ENCODE measurements around the gene RFPL1.
A peak's percentile ranks its signal among the peaks of the same experiment; 100 is the strongest.

Gene RFPL1

GRCh38 chr22:29463629-29464028 lies 25.2 kb downstream of the RFPL1 start:
- Histone ChIP-seq H3K9me3 (ENCODE audit: control insufficient read depth, low read depth, low read length) (no peaks in the 10 kb centered on the region), H3K36me3 (ENCODE audit: control insufficient read depth, low read depth, low read length) (no peaks in the 10 kb centered on the region), H3K27me3 (ENCODE audit: control insufficient read depth, insufficient read depth, low read length) (peaks cover 9% of the 10 kb centered on the region), H3K4me1 (ENCODE audit: control insufficient read depth, low read depth, low read length) (no peaks in the 10 kb centered on the region), H3K4me3 (ENCODE audit: low read length) (no peak overlapping the region), H3K9ac (ENCODE audit: low read length) (no peak overlapping the region), H3K27ac (ENCODE audit: low read length) (no peak overlapping the region)

DNA sequence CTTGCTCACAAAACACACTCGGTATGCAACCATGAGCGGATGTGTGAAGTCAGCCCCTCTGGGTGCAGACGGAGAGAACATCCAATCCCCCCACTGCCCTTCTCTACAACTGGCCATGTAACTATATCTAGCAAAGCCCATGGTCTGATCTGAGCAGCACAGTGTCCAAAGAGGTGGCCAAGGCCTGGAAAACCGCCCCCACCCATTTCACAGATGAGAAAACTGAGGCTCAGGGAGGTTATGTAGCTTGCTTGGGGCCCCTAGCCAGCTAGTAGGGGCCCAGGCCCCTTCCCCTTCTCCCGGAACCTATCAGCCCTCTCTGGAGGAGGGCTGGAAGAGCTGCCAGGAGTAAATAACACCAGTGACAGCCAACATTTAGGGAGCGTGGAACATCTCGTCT lies 26.2 kb downstream of the RFPL1 start:
- Histone ChIP-seq H3K27ac (ENCODE audit: low read length) (no peak overlapping the region), H3K4me1 (ENCODE audit: control insufficient read depth, low read depth, low read length) (peaks cover 2% of the 10 kb centered on the region), H3K36me3 (ENCODE audit: control insufficient read depth, low read depth, low read length) (no peaks in the 10 kb centered on the region), H3K9ac (ENCODE audit: low read length) (no peak overlapping the region), H3K9me3 (ENCODE audit: control insufficient read depth, low read depth, low read length) (no peaks in the 10 kb centered on the region), H3K27me3 (ENCODE audit: control insufficient read depth, insufficient read depth, low read length) (peaks cover 19% of the 10 kb centered on the region), H3K4me3 (ENCODE audit: low read length) (no peak overlapping the region)

DNA sequence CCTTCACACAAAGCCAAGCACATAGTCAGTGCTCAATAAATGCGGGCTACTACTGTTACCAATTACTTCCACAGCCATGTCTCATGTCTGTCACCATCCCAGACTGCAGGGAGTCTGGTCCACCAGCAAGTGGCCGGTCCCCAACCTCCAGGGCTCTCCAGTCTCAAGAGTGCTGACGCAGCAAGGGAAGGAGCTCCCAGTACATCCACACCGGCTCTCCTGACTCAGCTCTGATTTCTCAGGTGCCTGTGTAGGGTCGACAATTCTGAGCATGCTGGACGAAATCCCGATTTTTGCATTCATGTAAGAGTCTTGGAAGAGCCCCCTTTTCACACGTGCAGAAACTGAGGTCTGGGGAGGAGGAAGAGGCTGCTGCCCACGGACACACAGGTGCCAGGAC lies 31.4 kb downstream of the RFPL1 start:
- peaks cover 7% of the 10 kb centered on the region for H3K4me1 ChIP-seq (ENCODE audit: control insufficient read depth, low read depth, low read length)
- no peaks in the 10 kb centered on the region for H3K36me3 ChIP-seq (ENCODE audit: control insufficient read depth, low read depth, low read length)
- H3K9ac ChIP-seq (ENCODE audit: low read length): no peak overlapping the region
- no peaks in the 10 kb centered on the region for H3K9me3 ChIP-seq (ENCODE audit: control insufficient read depth, low read depth, low read length)
- H3K4me3 ChIP-seq (ENCODE audit: low read length): peak overlapping the region; percentile 75
- H3K27ac ChIP-seq (ENCODE audit: low read length): no peak overlapping the region
- H3K27me3 ChIP-seq (ENCODE audit: control insufficient read depth, insufficient read depth, low read length): peaks cover 32% of the 10 kb centered on the region

DNA sequence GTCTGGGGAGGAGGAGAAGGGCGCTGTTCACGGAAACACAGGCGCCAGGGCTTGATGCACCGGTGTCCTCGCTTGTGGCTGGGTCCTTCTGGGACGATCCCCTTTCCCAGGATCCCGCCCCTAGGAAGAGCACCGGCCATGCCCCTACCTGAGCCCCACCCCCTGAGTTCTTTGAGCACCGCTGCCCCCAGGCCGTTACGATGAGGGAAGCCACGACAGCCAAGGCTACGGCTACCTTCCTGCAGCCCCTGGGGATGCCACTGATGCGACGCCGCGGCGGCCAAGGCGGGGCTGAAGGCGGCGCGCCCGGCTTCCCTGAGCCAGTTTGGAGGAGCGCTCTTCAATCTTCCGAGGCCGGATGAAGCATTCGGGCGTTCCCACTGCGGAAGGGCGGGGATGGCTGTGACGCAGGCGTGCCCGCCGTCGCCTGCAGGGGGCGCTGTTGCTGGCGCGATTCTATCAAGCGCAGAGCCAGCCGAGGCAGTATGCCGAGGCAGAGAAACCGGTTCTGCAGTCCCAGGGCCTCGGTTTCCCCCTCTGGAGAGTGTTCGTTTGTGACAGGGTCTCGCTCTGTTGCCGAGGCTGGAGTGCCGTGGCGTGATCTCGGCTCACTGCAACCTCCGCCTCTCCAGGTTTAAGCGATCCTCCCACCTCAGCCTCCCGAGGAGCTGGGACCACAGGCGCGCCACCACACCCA lies 31.9 kb downstream of the RFPL1 start:
- H3K36me3 ChIP-seq (ENCODE audit: control insufficient read depth, low read depth, low read length): no peaks in the 10 kb centered on the region
- H3K4me3 ChIP-seq (ENCODE audit: low read length): peak overlapping the region; percentile 75
- H3K4me1 ChIP-seq (ENCODE audit: control insufficient read depth, low read depth, low read length): peaks cover 7% of the 10 kb centered on the region
- H3K9me3 ChIP-seq (ENCODE audit: control insufficient read depth, low read depth, low read length): no peaks in the 10 kb centered on the region
- H3K27me3 ChIP-seq (ENCODE audit: control insufficient read depth, insufficient read depth, low read length): peaks cover 33% of the 10 kb centered on the region
- H3K9ac ChIP-seq (ENCODE audit: low read length): no peak overlapping the region
- H3K27ac ChIP-seq (ENCODE audit: low read length): no peak overlapping the region

DNA sequence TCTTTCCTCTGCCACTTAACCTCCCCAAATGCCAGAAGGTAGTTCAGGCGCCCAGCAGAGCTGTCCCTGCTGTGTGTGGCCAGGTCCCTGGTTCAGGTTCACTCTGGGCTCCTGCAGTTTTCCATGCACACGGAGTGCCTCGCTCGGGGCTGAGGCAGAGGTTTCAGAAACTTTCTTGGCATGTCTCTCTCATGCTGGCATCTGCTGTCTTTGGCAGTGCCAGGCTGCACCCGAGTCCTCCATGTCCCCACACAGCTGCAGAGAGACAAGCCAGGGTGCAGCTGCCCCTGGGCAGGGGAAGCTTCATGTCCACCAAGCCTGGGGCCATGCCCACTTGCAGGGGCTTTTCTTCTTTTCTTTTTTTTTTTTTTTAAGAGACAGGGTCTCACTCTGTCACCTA lies 34.6 kb downstream of the RFPL1 start:
- Histone ChIP-seq H3K27ac (ENCODE audit: low read length) (no peak overlapping the region), H3K4me1 (ENCODE audit: control insufficient read depth, low read depth, low read length) (peaks cover 10% of the 10 kb centered on the region), H3K4me3 (ENCODE audit: low read length) (no peak overlapping the region), H3K9me3 (ENCODE audit: control insufficient read depth, low read depth, low read length) (no peaks in the 10 kb centered on the region), H3K9ac (ENCODE audit: low read length) (no peak overlapping the region), H3K27me3 (ENCODE audit: control insufficient read depth, insufficient read depth, low read length) (peaks cover 57% of the 10 kb centered on the region), H3K36me3 (ENCODE audit: control insufficient read depth, low read depth, low read length) (no peaks in the 10 kb centered on the region)

- Histone ChIP-seq H3K27ac (ENCODE audit: low read length) (no peak overlapping the region), H3K27me3 (ENCODE audit: control insufficient read depth, insufficient read depth, low read length) (peaks cover 60% of the 10 kb centered on the region), H3K36me3 (ENCODE audit: control insufficient read depth, low read depth, low read length) (no peaks in the 10 kb centered on the region), H3K9me3 (ENCODE audit: control insufficient read depth, low read depth, low read length) (no peaks in the 10 kb centered on the region), H3K4me3 (ENCODE audit: low read length) (no peak overlapping the region), H3K4me1 (ENCODE audit: control insufficient read depth, low read depth, low read length) (peaks cover 8% of the 10 kb centered on the region), H3K9ac (ENCODE audit: low read length) (no peak overlapping the region)
Observed at GRCh38 chr22:29475550-29475949, 37.2 kb downstream of the RFPL1 start.

DNA sequence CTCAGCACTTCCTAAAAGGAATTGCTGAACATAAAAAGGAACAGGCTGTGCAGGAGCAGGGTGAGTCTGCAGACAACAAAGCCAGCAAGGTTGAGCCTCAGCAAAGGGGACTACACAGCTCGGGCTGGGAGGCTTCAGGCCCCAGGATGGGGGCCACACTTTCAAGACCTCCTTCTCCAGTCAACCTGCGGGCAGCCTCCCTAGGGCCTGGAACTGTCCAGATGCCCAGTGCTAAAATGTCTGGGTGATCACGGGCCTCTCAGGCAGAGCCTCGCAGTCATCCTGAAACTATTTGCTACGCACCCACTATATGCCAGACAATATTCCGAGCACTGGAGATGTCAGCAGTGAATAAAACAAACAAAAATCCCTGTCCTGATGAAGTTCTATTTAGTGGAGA lies 37.7 kb downstream of the RFPL1 start:
- Histone ChIP-seq H3K27ac (ENCODE audit: low read length) (no peak overlapping the region), H3K27me3 (ENCODE audit: control insufficient read depth, insufficient read depth, low read length) (peaks cover 66% of the 10 kb centered on the region), H3K36me3 (ENCODE audit: control insufficient read depth, low read depth, low read length) (no peaks in the 10 kb centered on the region), H3K9me3 (ENCODE audit: control insufficient read depth, low read depth, low read length) (no peaks in the 10 kb centered on the region), H3K4me3 (ENCODE audit: low read length) (no peak overlapping the region), H3K9ac (ENCODE audit: low read length) (no peak overlapping the region), H3K4me1 (ENCODE audit: control insufficient read depth, low read depth, low read length) (peaks cover 8% of the 10 kb centered on the region)

GRCh38 chr22:29477723-29478318 lies 39.4 kb downstream of the RFPL1 start:
- Histone ChIP-seq H3K27me3 (ENCODE audit: control insufficient read depth, insufficient read depth, low read length) (peaks cover 76% of the 10 kb centered on the region), H3K4me1 (ENCODE audit: control insufficient read depth, low read depth, low read length) (peaks cover 21% of the 10 kb centered on the region), H3K4me3 (ENCODE audit: low read length) (peak overlapping the region; percentile 43), H3K9me3 (ENCODE audit: control insufficient read depth, low read depth, low read length) (no peaks in the 10 kb centered on the region), H3K9ac (ENCODE audit: low read length) (no peak overlapping the region), H3K27ac (ENCODE audit: low read length) (no peak overlapping the region), H3K36me3 (ENCODE audit: control insufficient read depth, low read depth, low read length) (no peaks in the 10 kb centered on the region)

DNA sequence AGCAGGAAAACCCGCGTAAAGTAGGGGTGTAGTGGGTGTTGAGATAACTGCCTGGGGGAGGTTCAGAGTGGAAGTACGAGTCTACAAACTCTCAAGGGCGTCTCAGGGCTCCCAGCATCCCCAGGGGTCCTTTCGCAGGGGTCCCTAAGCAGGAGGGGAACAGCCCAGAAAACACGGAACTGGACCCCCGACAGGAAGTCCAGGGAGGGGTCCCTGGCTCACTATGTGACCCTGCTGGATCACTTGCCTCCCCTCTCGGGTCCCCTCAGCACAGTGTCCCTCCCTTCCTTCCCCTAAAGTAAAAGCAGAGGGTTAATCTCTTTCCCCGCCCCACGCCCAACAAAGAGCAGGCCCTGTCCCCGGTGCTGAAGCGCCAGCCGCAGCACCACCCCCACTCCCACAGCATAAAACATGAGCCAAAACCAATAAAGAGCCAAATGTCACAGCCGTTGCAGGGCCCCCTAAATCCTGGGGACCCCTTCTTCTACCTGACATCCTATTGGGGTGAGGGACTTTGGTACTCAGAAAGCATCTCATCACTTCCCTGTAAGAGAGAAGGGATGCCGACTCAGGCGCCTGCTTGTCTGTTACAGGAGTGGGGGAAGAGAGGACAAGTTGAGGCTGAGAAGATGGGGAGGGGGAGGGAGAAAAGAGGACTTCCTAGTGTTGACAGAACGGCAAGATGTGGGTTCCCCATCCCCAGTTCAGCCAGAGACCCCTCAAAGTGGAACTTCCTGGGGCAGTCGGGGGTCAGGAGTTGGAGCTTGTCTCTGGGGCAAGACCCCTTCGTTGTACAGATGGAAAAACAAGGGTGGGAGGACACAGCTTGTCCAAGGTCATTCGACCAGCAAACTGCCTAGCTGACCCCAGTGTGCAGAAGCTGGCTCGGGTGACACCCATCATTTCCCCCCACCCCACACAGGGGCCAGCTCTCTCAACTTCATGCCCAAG lies 40.2 kb downstream of the RFPL1 start:
- Histone ChIP-seq H3K9me3 (ENCODE audit: control insufficient read depth, low read depth, low read length) (no peaks in the 10 kb centered on the region), H3K4me3 (ENCODE audit: low read length) (peak overlapping the region; percentile 43), H3K27ac (ENCODE audit: low read length) (no peak overlapping the region), H3K4me1 (ENCODE audit: control insufficient read depth, low read depth, low read length) (peaks cover 21% of the 10 kb centered on the region), H3K36me3 (ENCODE audit: control insufficient read depth, low read depth, low read length) (no peaks in the 10 kb centered on the region), H3K9ac (ENCODE audit: low read length) (no peak overlapping the region), H3K27me3 (ENCODE audit: control insufficient read depth, insufficient read depth, low read length) (peaks cover 78% of the 10 kb centered on the region)

DNA sequence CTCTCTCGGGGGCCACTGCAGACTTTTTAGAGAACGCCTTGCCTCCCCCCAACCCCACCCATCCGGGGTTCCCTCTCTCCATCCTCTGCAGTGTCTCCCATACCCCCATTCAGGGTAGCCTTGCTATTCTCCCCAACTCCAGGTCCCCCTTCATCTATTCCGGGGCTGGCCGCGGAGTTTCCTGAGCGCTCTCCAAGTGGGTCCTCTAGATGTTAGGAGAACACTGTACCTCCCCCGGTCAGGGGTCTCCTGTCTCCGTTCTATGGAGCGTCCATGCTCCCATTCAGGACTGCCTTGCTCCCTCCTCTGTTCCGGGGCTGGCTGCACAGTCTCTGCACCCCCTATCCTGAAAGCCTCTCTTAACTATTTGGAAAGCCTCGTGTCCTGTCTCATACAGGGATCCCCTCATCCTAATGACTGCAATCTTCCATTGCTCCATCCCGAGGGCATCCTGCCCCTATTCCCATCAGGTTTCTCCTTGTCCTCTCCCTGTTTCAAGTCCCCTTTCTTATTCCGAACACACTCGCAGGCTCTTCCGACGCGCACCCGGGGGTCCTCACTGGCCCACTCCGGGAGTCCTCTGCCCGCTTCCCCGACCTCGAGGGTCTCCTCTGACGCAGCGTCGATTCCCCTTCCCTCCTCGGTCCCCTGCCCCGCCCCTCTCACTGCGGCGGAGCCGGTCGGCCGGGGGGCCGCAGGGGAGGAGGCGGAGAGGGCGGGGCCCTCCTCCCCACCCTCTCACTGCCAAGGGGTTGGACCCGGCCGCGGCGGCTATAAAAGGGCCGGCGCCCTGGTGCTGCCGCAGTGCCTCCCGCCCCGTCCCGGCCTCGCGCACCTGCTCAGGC lies 41.3 kb downstream of the RFPL1 start, which contains the start of gene NEFH:
TSS of gene NEFH (plus strand) at position 802 of the 845 bp plus-strand sequence. CDS start 45 bp downstream, outside the sequence.
- no peaks in the 10 kb centered on the region for H3K36me3 ChIP-seq (ENCODE audit: control insufficient read depth, low read depth, low read length)
- H3K27me3 ChIP-seq (ENCODE audit: control insufficient read depth, insufficient read depth, low read length): peaks cover 78% of the 10 kb centered on the region
- no peaks in the 10 kb centered on the region for H3K9me3 ChIP-seq (ENCODE audit: control insufficient read depth, low read depth, low read length)
- H3K4me1 ChIP-seq (ENCODE audit: control insufficient read depth, low read depth, low read length): peaks cover 21% of the 10 kb centered on the region
- H3K9ac ChIP-seq (ENCODE audit: low read length): peak within 1 kb of the TSS; percentile 14
- H3K4me3 ChIP-seq (ENCODE audit: low read length): peak within 1 kb of the TSS; percentile 47
- H3K27ac ChIP-seq (ENCODE audit: low read length): no peak within 1 kb of the TSS

GRCh38 chr22:29480262-29480511 lies 41.8 kb downstream of the RFPL1 start:
- H3K4me3 ChIP-seq (ENCODE audit: low read length): no peak overlapping the region
- H3K4me1 ChIP-seq (ENCODE audit: control insufficient read depth, low read depth, low read length): peaks cover 21% of the 10 kb centered on the region
- H3K27me3 ChIP-seq (ENCODE audit: control insufficient read depth, insufficient read depth, low read length): peaks cover 78% of the 10 kb centered on the region
- H3K9ac ChIP-seq (ENCODE audit: low read length): no peak overlapping the region
- H3K27ac ChIP-seq (ENCODE audit: low read length): no peak overlapping the region
- no peaks in the 10 kb centered on the region for H3K9me3 ChIP-seq (ENCODE audit: control insufficient read depth, low read depth, low read length)
- no peaks in the 10 kb centered on the region for H3K36me3 ChIP-seq (ENCODE audit: control insufficient read depth, low read depth, low read length)

Measured in iPS-18a (cell line).